Muscle of leg (tissue), 11 donors: ENCODE results near the gene VANGL2. TPM values are rescaled to one million over a fixed set of nuclear protein-coding genes. Genes with fewer than 3 reads are reported as not detected.
"Not testable (repeated sequence)": the region's sequence is repeated elsewhere in the genome, so short reads cannot be mapped to it uniquely, and the experiment has no call there.

Experiments used
- DNase-seq: peaks from one replicate; pipeline ENCODE4 v3.0.0; 2013
- H3K27ac ChIP-seq: one replicate; pipeline ENCODE4 v1.5.1; 2013; ENCODE audit warnings: mild to moderate bottlenecking, low read length, control low read depth
- H3K27me3 ChIP-seq: one replicate; pipeline ENCODE4 v1.6.1; 2013; ENCODE audit warnings: low read length; ENCODE audit not compliant: control insufficient read depth, insufficient read depth
- H3K36me3 ChIP-seq: one replicate; pipeline ENCODE4 v1.6.1; 2013; ENCODE audit warnings: low read length; ENCODE audit not compliant: control insufficient read depth, insufficient read depth
- H3K4me1 ChIP-seq: one replicate; pipeline ENCODE4 v1.6.1; 2013; ENCODE audit warnings: low read length; ENCODE audit not compliant: control insufficient read depth, insufficient read depth
- H3K4me3 ChIP-seq: one replicate; pipeline ENCODE4 v1.5.1; 2013; ENCODE audit warnings: low read length, control low read depth
- H3K9me3 ChIP-seq: replicated peaks from 2 replicates; pipeline ENCODE4 v1.6.1; 2013; ENCODE audit warnings: low read depth, low read length; ENCODE audit not compliant: control insufficient read depth
- WGBS: methylation state at CpG from one replicate; pipeline ENCODE4 v1.1.5; 2013; ENCODE audit warnings: missing lambda C conversion rate; ENCODE audit not compliant: insufficient coverage; 5-methylcytosine and 5-hydroxymethylcytosine counted together
- polyA plus RNA-seq, 8 donors: library from polyadenylated mRNA; unstranded; fragments of 120-200 nt; gene quantifications; one replicate each; pipeline versions ENCODE4 v1.2.1 to v1.2.3, GENCODE V29; 2013; ENCODE audit warnings: inconsistent platforms in 1 of 8, low replicate concordance in 1 of 8; ENCODE audit not compliant: insufficient read length in 8 of 8, insufficient read depth in 1 of 8
- total RNA-seq: library from RNA; stranded (reverse); fragments of 120-200 nt; gene quantifications from one replicate; pipeline ENCODE4 v1.2.4, GENCODE V29; 2013

The VANGL2 gene
- total and polyA plus RNA-seq, 9 donors: 2.3 to 17.8 (median 10.8) TPM

GRCh38 chr1:160377585-160378206 lies 22.7 kb upstream of the VANGL2 start:
- H3K27me3 ChIP-seq: no peaks in the 10 kb centered on the region
- no peak overlapping the region for H3K27ac ChIP-seq
- peaks cover 30% of the 10 kb centered on the region for H3K4me1 ChIP-seq
- WGBS: 53% methylated on average over 4 of the region's 7 CpGs
- H3K36me3 ChIP-seq: no peaks in the 10 kb centered on the region
- no peak for DNase-seq
- no peaks in the 10 kb centered on the region for H3K9me3 ChIP-seq
- H3K4me3 ChIP-seq: no peak overlapping the region

GRCh38 chr1:160384812-160385211 lies 15.6 kb upstream of the VANGL2 start:
- DNase-seq, H3K4me1 ChIP-seq, H3K9me3 ChIP-seq, H3K27me3 ChIP-seq, H3K27ac ChIP-seq, H3K36me3 ChIP-seq, H3K4me3 ChIP-seq: not testable (repeated sequence)
- no CpG with 5 or more reads among the region's 2 CpGs for whole genome bisulfite sequencing

GRCh38 chr1:160388406-160388805 lies 12.0 kb upstream of the VANGL2 start:
- 83% methylated on average over 1 of the region's 4 CpGs for WGBS
- not testable (repeated sequence) for H3K27me3 ChIP-seq, DNase-seq, H3K4me1 ChIP-seq, H3K27ac ChIP-seq, H3K36me3 ChIP-seq, H3K9me3 ChIP-seq, H3K4me3 ChIP-seq

- no peak overlapping the region for H3K4me3 ChIP-seq
- H3K36me3 ChIP-seq: no peaks in the 10 kb centered on the region
- H3K9me3 ChIP-seq: no peaks in the 10 kb centered on the region
- WGBS: 89% methylated on average over 8 of the region's 8 CpGs
- no peak overlapping the region for H3K27ac ChIP-seq
- peaks cover 10% of the 10 kb centered on the region for H3K27me3 ChIP-seq
- DNase-seq: no peak
- peaks cover 4% of the 10 kb centered on the region for H3K4me1 ChIP-seq
Observed at GRCh38 chr1:160394673-160395072, 5.7 kb upstream of the VANGL2 start.

- Histone ChIP-seq H3K27me3 (peaks cover 7% of the 10 kb centered on the region), H3K4me1 (peaks cover 25% of the 10 kb centered on the region), H3K4me3 (no peak overlapping the region), H3K27ac (no peak overlapping the region), H3K9me3 (no peaks in the 10 kb centered on the region), H3K36me3 (no peaks in the 10 kb centered on the region)
- WGBS: 33% methylated on average over 1 of the region's 1 CpG
- DNase-seq: no peak
Observed at GRCh38 chr1:160397651-160398050, 2.7 kb upstream of the VANGL2 start.

GRCh38 chr1:160398823-160399222 lies 1.5 kb upstream of the VANGL2 start:
- 90% methylated on average over 2 of the region's 4 CpGs for WGBS
- Histone ChIP-seq H3K27me3 (peaks cover 7% of the 10 kb centered on the region), H3K27ac (no peak overlapping the region), H3K9me3 (no peaks in the 10 kb centered on the region), H3K4me3 (no peak overlapping the region), H3K4me1 (peaks cover 32% of the 10 kb centered on the region), H3K36me3 (no peaks in the 10 kb centered on the region)
- DNase-seq: no peak

GRCh38 chr1:160399544-160400222 lies 681 bp upstream of the VANGL2 start:
- Histone ChIP-seq H3K9me3 (no peaks in the 10 kb centered on the region), H3K27ac (peak overlapping the region; percentile 75), H3K4me1 (peaks cover 32% of the 10 kb centered on the region), H3K27me3 (peaks cover 7% of the 10 kb centered on the region), H3K36me3 (no peaks in the 10 kb centered on the region), H3K4me3 (peak overlapping the region; percentile 82)
- 0% methylated on average over 2 of the region's 17 CpGs for WGBS
- DNase-seq: no peak

GRCh38 chr1:160400646-160401486 lies 502 bp downstream of the VANGL2 start:
- H3K4me1 ChIP-seq: peaks cover 41% of the 10 kb centered on the region
- 2% methylated on average over 37 of the region's 55 CpGs for WGBS
- no peaks in the 10 kb centered on the region for H3K9me3 ChIP-seq
- peak overlapping the region; percentile 55 for H3K27ac ChIP-seq
- peaks cover 3% of the 10 kb centered on the region for H3K36me3 ChIP-seq
- peaks cover 7% of the 10 kb centered on the region for H3K27me3 ChIP-seq
- peak overlapping the region; percentile 82 for H3K4me3 ChIP-seq
- peak; percentile 69 for DNase-seq

- H3K27ac ChIP-seq: no peak overlapping the region
- peaks cover 41% of the 10 kb centered on the region for H3K4me1 ChIP-seq
- no peaks in the 10 kb centered on the region for H3K9me3 ChIP-seq
- H3K36me3 ChIP-seq: peaks cover 3% of the 10 kb centered on the region
- no peak for DNase-seq
- peaks cover 7% of the 10 kb centered on the region for H3K27me3 ChIP-seq
- H3K4me3 ChIP-seq: peak overlapping the region; percentile 82
- 11% methylated on average over 7 of the region's 7 CpGs for WGBS
Observed at GRCh38 chr1:160401487-160401805, 1.1 kb downstream of the VANGL2 start.
